DOHH2 (cell line): ENCODE data around the gene BDH1.

Experiments used
- H3F3A ChIP-seq: fragments of 200-600 bp; sonication (generic), shearing (Covaris generic); 2 replicates; pipeline ENCODE4 v1.6.0; 2016; ENCODE audit warnings: antibody characterized with exemption, mild to moderate bottlenecking; ENCODE audit not compliant: control insufficient read depth, insufficient read depth
- H3K27ac ChIP-seq: fragments of 200-600 bp; sonication (generic); 2 replicates; pipeline ENCODE4 v1.5.1; 2014; ENCODE audit warnings: low read depth, mild to moderate bottlenecking, low read length, moderate library complexity
- H3K27me3 ChIP-seq: fragments of 200-600 bp; sonication (generic); 2 replicates; pipeline ENCODE4 v1.6.1; 2014; ENCODE audit warnings: mild to moderate bottlenecking, low read length, mixed read lengths; ENCODE audit not compliant: control insufficient read depth
- H3K36me3 ChIP-seq: fragments of 200-600 bp; sonication (generic); 2 replicates; pipeline ENCODE4 v1.6.1; 2014; ENCODE audit warnings: mild to moderate bottlenecking, low read length, moderate library complexity, mixed read lengths; ENCODE audit not compliant: control insufficient read depth
- H3K4me1 ChIP-seq: fragments of 200-600 bp; sonication (generic); 2 replicates; pipeline ENCODE4 v1.6.1; 2014; ENCODE audit warnings: mild to moderate bottlenecking, low read length, mixed read lengths; ENCODE audit not compliant: control insufficient read depth
- H3K4me2 ChIP-seq: fragments of 200-600 bp; sonication (generic); 2 replicates; pipeline ENCODE4 v1.6.0; 2014; ENCODE audit warnings: mild to moderate bottlenecking, low read length, moderate library complexity
- H3K4me3 ChIP-seq: fragments of 200-600 bp; sonication (generic); 2 replicates; pipeline ENCODE4 v1.5.1; 2014; ENCODE audit warnings: mild to moderate bottlenecking, low read length, mixed read lengths
- H3K79me2 ChIP-seq: fragments of 200-600 bp; sonication (generic); 2 replicates; pipeline ENCODE4 v1.6.1; 2014; ENCODE audit warnings: mild to moderate bottlenecking, low read length, mixed read lengths; ENCODE audit not compliant: control insufficient read depth
- H3K9me2 ChIP-seq: fragments of 200-600 bp; sonication (generic); replicated peaks from 2 replicates; pipeline ENCODE4 v1.6.1; 2014; ENCODE audit warnings: mild to moderate bottlenecking, low read length, mixed read lengths; ENCODE audit not compliant: control insufficient read depth
- H3K9me3 ChIP-seq: fragments of 200-600 bp; sonication (generic); 2 replicates; pipeline ENCODE4 v1.6.1; 2014; ENCODE audit warnings: antibody characterized with exemption, low read length, mixed read lengths; ENCODE audit not compliant: control insufficient read depth, insufficient read depth
- H4K20me1 ChIP-seq: fragments of 200-600 bp; sonication (generic); 2 replicates; pipeline ENCODE4 v1.6.0; 2014; ENCODE audit warnings: low read depth, mild to moderate bottlenecking, antibody characterized with exemption, low read length, moderate library complexity; ENCODE audit not compliant: control insufficient read depth, insufficient read depth
- EZH2phosphoT487 ChIP-seq: fragments of 200-600 bp; sonication (generic); IDR thresholded peaks from 2 replicates; pipeline ENCODE4 v1.6.1; 2017; ENCODE audit warnings: borderline replicate concordance, mild to moderate bottlenecking, antibody characterized with exemption, low read length, moderate library complexity, mixed read lengths
- TF ChIP-seq, protein P1 (sequence below): fragments of 200-600 bp; sonication (generic); IDR thresholded peaks from one replicate; pipeline ENCODE4 v1.5.1; 2014; ENCODE audit warnings: antibody characterized with exemption, mild to moderate bottlenecking, low read depth, low read length; ENCODE audit not compliant: poor library complexity, severe bottlenecking

BDH1 gene

DNA sequence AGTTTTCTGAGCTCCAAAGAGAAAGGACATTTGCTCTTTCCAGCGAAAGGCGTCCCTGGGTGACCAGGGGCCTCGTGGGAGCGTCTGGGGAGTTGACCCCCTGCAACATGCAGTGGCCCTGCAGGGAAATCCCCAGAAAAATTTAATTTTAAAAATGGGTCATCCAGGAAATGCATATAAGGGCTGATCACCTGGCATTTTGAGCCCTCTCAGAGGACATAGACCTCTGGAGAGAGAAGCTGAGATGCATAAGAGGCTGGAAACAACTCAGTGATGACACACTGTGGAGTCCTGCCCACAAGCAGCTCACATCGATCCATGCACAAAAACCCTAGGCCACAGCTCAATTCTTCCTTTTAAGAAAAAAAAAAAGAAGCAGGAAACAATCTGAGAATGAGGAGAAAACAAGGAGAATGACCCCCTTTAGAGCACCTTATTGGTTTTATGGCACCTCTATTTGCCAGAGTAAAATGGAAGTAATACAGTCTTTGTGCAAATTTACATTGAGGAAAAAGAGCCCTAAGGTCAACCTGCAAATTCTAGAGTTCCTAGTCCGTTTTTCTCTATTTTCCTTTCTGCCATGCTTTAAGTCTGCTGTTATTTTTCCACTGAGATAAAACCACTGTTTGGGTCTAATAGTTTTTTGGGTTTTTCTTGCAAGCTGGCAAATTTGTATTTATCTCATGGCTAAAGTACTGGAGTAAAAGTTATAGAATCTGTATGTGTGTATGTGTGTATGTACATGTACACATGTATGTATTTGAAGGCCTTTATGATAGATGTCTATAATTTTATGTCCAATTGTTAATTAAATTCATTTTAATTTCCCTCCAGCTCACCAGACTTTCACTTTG lies 6.9 kb upstream of the BDH1 start:
- H3K9me3 ChIP-seq: peaks cover 32% of the 10 kb centered on the region
- peaks cover 8% of the 10 kb centered on the region; the same call in 1 of the 2 replicates for H3K36me3 ChIP-seq
- no peaks in the 10 kb centered on the region for H4K20me1 ChIP-seq
- no peaks in the 10 kb centered on the region for H3K9me2 ChIP-seq
- H3K4me2 ChIP-seq: peak overlapping the region; percentile 65
- TF ChIP-seq EZH2phosphoT487: no peak
- TF ChIP-seq, protein P1, sequence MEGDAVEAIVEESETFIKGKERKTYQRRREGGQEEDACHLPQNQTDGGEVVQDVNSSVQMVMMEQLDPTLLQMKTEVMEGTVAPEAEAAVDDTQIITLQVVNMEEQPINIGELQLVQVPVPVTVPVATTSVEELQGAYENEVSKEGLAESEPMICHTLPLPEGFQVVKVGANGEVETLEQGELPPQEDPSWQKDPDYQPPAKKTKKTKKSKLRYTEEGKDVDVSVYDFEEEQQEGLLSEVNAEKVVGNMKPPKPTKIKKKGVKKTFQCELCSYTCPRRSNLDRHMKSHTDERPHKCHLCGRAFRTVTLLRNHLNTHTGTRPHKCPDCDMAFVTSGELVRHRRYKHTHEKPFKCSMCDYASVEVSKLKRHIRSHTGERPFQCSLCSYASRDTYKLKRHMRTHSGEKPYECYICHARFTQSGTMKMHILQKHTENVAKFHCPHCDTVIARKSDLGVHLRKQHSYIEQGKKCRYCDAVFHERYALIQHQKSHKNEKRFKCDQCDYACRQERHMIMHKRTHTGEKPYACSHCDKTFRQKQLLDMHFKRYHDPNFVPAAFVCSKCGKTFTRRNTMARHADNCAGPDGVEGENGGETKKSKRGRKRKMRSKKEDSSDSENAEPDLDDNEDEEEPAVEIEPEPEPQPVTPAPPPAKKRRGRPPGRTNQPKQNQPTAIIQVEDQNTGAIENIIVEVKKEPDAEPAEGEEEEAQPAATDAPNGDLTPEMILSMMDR: no peak
- H3K4me3 ChIP-seq: peak overlapping the region; percentile 49
- H3K79me2 ChIP-seq: no peaks in the 10 kb centered on the region
- H3K4me1 ChIP-seq: peaks cover 30% of the 10 kb centered on the region
- H3K27ac ChIP-seq: peak overlapping the region; percentile 54
- H3K27me3 ChIP-seq: no peaks in the 10 kb centered on the region
- peaks cover 3% of the 10 kb centered on the region; the same call in 1 of the 2 replicates for H3F3A ChIP-seq

DNA sequence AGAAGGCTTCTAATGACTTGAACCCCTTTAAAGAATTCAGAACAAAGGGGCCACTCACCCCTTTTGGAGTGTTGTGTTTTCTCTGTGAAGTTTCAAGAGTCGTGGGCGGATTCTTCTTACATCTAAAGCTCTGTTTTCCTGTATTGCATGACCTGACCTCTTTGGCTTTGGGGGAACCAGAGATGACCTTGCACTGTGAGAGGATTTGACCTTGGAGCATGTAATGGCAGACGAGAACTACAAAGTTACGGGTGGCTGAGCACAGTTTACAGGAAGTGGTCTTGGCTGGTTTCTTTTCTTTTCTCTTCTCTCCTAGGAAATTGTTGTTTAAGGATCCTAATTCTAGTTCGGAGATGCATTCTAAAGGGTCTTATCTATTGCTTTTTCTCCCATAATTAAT lies 6.2 kb upstream of the BDH1 start:
- H3F3A ChIP-seq: peaks cover 4% of the 10 kb centered on the region; the same call in 1 of the 2 replicates
- peak overlapping the region; percentile 54 for H3K27ac ChIP-seq
- no peaks in the 10 kb centered on the region for H3K9me2 ChIP-seq
- H3K4me3 ChIP-seq: peak overlapping the region; percentile 49
- peaks cover 34% of the 10 kb centered on the region for H3K4me1 ChIP-seq
- no peaks in the 10 kb centered on the region for H4K20me1 ChIP-seq
- peak overlapping the region; percentile 65 for H3K4me2 ChIP-seq
- TF ChIP-seq, protein P1: no peak
- no peak for TF ChIP-seq EZH2phosphoT487
- no peaks in the 10 kb centered on the region for H3K79me2 ChIP-seq
- H3K36me3 ChIP-seq: peaks cover 8% of the 10 kb centered on the region; the same call in 1 of the 2 replicates
- H3K27me3 ChIP-seq: no peaks in the 10 kb centered on the region
- H3K9me3 ChIP-seq: peaks cover 32% of the 10 kb centered on the region

DNA sequence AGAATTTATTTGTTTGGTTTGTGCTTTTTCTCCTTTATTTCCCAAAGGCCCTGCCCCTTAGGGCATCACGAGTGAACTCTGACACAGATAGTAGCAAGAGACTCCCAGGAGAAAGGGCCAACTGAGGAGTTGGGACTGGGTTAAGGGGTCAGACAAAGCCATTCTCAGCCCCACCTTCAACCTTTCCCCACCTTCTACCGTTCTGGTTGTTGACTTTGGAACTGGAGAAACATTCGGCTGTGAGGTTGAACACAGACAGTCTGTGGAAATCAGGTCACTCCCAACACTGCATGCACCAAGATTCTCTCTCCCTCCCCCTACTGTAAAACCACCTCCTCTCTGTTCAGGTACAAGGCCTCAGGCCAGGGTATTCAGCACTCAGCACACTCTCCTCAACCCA lies 3.9 kb upstream of the BDH1 start:
- peaks cover 44% of the 10 kb centered on the region for H3K4me1 ChIP-seq
- H3F3A ChIP-seq: peaks cover 4% of the 10 kb centered on the region
- no peak for TF ChIP-seq EZH2phosphoT487
- TF ChIP-seq, protein P1: no peak
- no peak overlapping the region for H3K4me2 ChIP-seq
- peaks cover 13% of the 10 kb centered on the region; the same call in 1 of the 2 replicates for H3K36me3 ChIP-seq
- H3K79me2 ChIP-seq: peaks cover 14% of the 10 kb centered on the region
- no peak overlapping the region for H3K27ac ChIP-seq
- no peaks in the 10 kb centered on the region for H3K27me3 ChIP-seq
- no peaks in the 10 kb centered on the region for H4K20me1 ChIP-seq
- H3K9me2 ChIP-seq: no peaks in the 10 kb centered on the region
- no peak overlapping the region for H3K4me3 ChIP-seq
- peaks cover 21% of the 10 kb centered on the region for H3K9me3 ChIP-seq
